HepG2 (cell line): ENCODE results near the gene CLCN1. TPM values are rescaled to one million over a fixed set of nuclear protein-coding genes. Genes with fewer than 3 reads are reported as not detected.

Experiments
- ATM ChIP-seq: fragments of 450-650 bp; IDR thresholded peaks from 2 replicates; pipeline ENCODE4 v1.7.1; 2017; ENCODE audit warnings: mild to moderate bottlenecking, borderline replicate concordance
- CC2D1A ChIP-seq: sonication (generic); formaldehyde crosslinking; IDR thresholded peaks from 2 replicates; pipeline ENCODE4 v1.8.1; 2023; ENCODE audit warnings: mild to moderate bottlenecking, missing genetic modification reagents
- CREM ChIP-seq, 2 experiments: sonication (generic) in 1 of 2; formaldehyde crosslinking in 1 of 2; IDR thresholded peaks; 2 replicates each; pipeline versions ENCODE4 v1.4.0 to v1.6.1; 2016 to 2020; ENCODE audit warnings: antibody characterized with exemption in 1 of 2, mild to moderate bottlenecking in 1 of 2, missing genetic modification reagents in 1 of 2
- ERF ChIP-seq: IDR thresholded peaks from 2 replicates; pipeline ENCODE4 v1.6.1; 2018; ENCODE audit warnings: missing biosample characterization, missing genetic modification reagents
- FLYWCH1 ChIP-seq: sonication (generic); formaldehyde crosslinking; IDR thresholded peaks from 2 replicates; pipeline ENCODE4 v1.8.1; 2023; ENCODE audit warnings: mild to moderate bottlenecking, missing genetic modification reagents
- GZF1 ChIP-seq: sonication (generic); formaldehyde crosslinking; IDR thresholded peaks from 2 replicates; pipeline ENCODE4 v1.5.1; 2020; ENCODE audit warnings: mild to moderate bottlenecking, missing genetic modification reagents
- PAX8 ChIP-seq: sonication (generic); formaldehyde crosslinking; IDR thresholded peaks from 2 replicates; pipeline ENCODE4 v1.8.0; 2022; ENCODE audit warnings: mild to moderate bottlenecking, missing genetic modification reagents, borderline replicate concordance
- PLRG1 ChIP-seq: fragments of 450-650 bp; conservative IDR thresholded peaks from 2 replicates; pipeline ENCODE4 v1.6.1; 2016
- REL ChIP-seq: sonication (generic); formaldehyde crosslinking; conservative IDR thresholded peaks from 2 replicates; pipeline ENCODE4 v1.8.0; 2022; ENCODE audit warnings: mild to moderate bottlenecking, missing genetic modification reagents, moderate library complexity
- SRSF9 ChIP-seq: fragments of 200-400 bp; formaldehyde crosslinking; IDR thresholded peaks from 2 replicates; pipeline ENCODE4 v1.6.1; 2018; ENCODE audit warnings: borderline replicate concordance, mild to moderate bottlenecking, low read depth, low read length; ENCODE audit not compliant: insufficient read depth, poor library complexity, severe bottlenecking
- TEAD2 ChIP-seq: sonication (generic); formaldehyde crosslinking; IDR thresholded peaks from 2 replicates; pipeline ENCODE4 v1.9.0; 2021; ENCODE audit warnings: missing genetic modification reagents
- U2AF2 ChIP-seq: fragments of 200-400 bp; formaldehyde crosslinking; IDR thresholded peaks from 2 replicates; pipeline ENCODE4 v1.6.1; 2017; ENCODE audit warnings: low read depth, mild to moderate bottlenecking, low read length
- ZFP82 ChIP-seq: sonication (generic); formaldehyde crosslinking; IDR thresholded peaks from 2 replicates; pipeline ENCODE4 v1.5.1; 2020; ENCODE audit warnings: mild to moderate bottlenecking, missing genetic modification reagents, borderline replicate concordance
- ZNF350 ChIP-seq: sonication (generic); formaldehyde crosslinking; IDR thresholded peaks from 2 replicates; pipeline ENCODE4 v1.4.0; 2020; ENCODE audit warnings: mild to moderate bottlenecking, low read depth, missing genetic modification reagents, borderline replicate concordance
- ZNF451 ChIP-seq: sonication (generic); formaldehyde crosslinking; IDR thresholded peaks from 2 replicates; pipeline ENCODE4 v1.5.0; 2020; ENCODE audit warnings: mild to moderate bottlenecking, missing genetic modification reagents
- ZNF577 ChIP-seq: sonication (generic); formaldehyde crosslinking; IDR thresholded peaks from 2 replicates; pipeline ENCODE4 v1.4.0; 2020; ENCODE audit warnings: mild to moderate bottlenecking, low read depth, missing genetic modification reagents, borderline replicate concordance
- ZNF790 ChIP-seq: sonication (generic); formaldehyde crosslinking; IDR thresholded peaks from 2 replicates; pipeline ENCODE4 v1.8.0; 2022; ENCODE audit warnings: missing genetic modification reagents, mild to moderate bottlenecking, borderline replicate concordance
- ZZZ3 ChIP-seq: sonication (generic); formaldehyde crosslinking; IDR thresholded peaks from 2 replicates; pipeline ENCODE4 v1.4.0; 2020; ENCODE audit warnings: missing genetic modification reagents, mild to moderate bottlenecking, borderline replicate concordance
- polyA plus RNA-seq, 8 experiments: library from polyadenylated mRNA; depleted of rRNA in 3 of 8; stranded (reverse) in 7 of 8; unstranded in 1 of 8; fragments of >200 nt; fragmentation: Illumina TruSeq in 4 of 8; extraction: Trizol in 4 of 8; gene quantifications; 2 replicates each; pipeline versions ENCODE4 v1.2.1 to v1.2.3, GENCODE V29; 2011 to 2016; ENCODE audit warnings: low read depth in 4 of 8, missing spikeins in 1 of 8, mixed read lengths in 1 of 8; ENCODE audit not compliant: insufficient read depth in 1 of 8
- total RNA-seq, 5 experiments: library from RNA; depleted of rRNA; stranded (reverse); fragments of >200 nt; fragmentation: Illumina TruSeq; extraction: Trizol; gene quantifications; 2 replicates each; pipeline ENCODE4 v1.2.3, GENCODE V29; 2016; ENCODE audit warnings: low read depth in 1 of 5
- TF ChIP-seq, protein P1 (sequence below): sonication (generic); formaldehyde crosslinking; IDR thresholded peaks from 2 replicates; pipeline ENCODE4 v1.8.0; 2022; ENCODE audit warnings: mild to moderate bottlenecking, missing genetic modification reagents, borderline replicate concordance
- TF ChIP-seq, protein P2 (sequence below), 2 experiments: IDR thresholded peaks; 2 replicates each; pipeline ENCODE4 v1.6.1; 2011 to 2012; ENCODE audit warnings: low read length in 2 of 2, borderline replicate concordance in 1 of 2, low read depth in 1 of 2, mild to moderate bottlenecking in 1 of 2, moderate library complexity in 1 of 2
- TF ChIP-seq, protein P3 (sequence below): sonication (generic); formaldehyde crosslinking; IDR thresholded peaks from 2 replicates; pipeline ENCODE4 v1.4.0; 2020; ENCODE audit warnings: mild to moderate bottlenecking, missing genetic modification reagents

The CLCN1 gene
- total and polyA plus RNA-seq, 2 of the 13 experiments (the other 11 are each of a cell fraction or from before 2014, with no cell fraction given) = 0.01 TPM; not detected in 1

DNA sequence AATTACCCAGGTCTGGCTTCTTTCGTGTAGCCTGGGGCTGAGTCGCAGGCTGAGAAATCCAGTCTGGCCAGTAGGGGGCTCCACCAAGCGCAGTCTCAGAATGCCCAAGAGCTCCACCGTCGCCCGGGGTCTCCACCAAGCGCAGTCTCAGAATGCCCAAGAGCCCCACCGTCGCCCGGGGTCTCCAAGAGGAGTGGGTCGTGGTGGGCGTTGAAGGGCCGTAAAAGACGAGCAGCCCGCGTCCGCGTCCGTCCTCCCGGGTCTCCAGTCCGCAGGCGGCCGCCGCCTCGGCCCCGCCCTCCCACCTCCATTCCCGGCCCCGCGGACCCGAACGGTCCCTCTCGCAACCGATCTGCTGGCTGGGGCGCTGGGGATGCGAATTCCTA is 64.3 kb downstream of the CLCN1 start (continued):
- TF ChIP-seq GZF1 (CRISPR knock-in tag) (no peak), ATM (no peak), CC2D1A (CRISPR knock-in tag) (no peak), ZNF577 (no peak), ZNF451 (no peak), SRSF9 (no peak), ZNF350 (CRISPR knock-in tag) (no peak; the same call in 1 of the 2 replicates), CREM (IDR thresholded peaks at IDR 0.05) (no peak), CREM (CRISPR knock-in tag; IDR thresholded peaks at IDR 0.05) (no peak), ERF (CRISPR knock-in tag) (no peak), ZZZ3 (CRISPR knock-in tag) (no peak), PAX8 (CRISPR knock-in tag) (no peak), ZNF790 (CRISPR knock-in tag) (no peak), PLRG1 (no peak), FLYWCH1 (CRISPR knock-in tag) (no peak), TEAD2 (no peak), REL (CRISPR knock-in tag) (no peak), U2AF2 (no peak), ZFP82 (CRISPR knock-in tag) (peak; percentile 81; the same call in 1 of the 2 replicates)
- TF ChIP-seq, protein P1, sequence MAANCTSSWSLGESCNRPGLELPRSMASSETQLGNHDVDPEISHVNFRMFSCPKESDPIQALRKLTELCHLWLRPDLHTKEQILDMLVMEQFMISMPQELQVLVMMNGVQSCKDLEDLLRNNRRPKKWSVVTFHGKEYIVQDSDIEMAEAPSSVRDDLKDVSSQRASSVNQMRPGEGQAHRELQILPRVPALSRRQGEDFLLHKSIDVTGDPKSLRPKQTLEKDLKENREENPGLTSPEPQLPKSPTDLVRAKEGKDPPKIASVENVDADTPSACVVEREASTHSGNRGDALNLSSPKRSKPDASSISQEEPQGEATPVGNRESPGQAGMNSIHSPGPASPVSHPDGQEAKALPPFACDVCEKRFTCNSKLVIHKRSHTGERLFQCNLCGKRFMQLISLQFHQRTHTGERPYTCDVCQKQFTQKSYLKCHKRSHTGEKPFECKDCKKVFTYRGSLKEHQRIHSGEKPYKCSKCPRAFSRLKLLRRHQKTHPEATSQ = no peak
- TF ChIP-seq, protein P2, sequence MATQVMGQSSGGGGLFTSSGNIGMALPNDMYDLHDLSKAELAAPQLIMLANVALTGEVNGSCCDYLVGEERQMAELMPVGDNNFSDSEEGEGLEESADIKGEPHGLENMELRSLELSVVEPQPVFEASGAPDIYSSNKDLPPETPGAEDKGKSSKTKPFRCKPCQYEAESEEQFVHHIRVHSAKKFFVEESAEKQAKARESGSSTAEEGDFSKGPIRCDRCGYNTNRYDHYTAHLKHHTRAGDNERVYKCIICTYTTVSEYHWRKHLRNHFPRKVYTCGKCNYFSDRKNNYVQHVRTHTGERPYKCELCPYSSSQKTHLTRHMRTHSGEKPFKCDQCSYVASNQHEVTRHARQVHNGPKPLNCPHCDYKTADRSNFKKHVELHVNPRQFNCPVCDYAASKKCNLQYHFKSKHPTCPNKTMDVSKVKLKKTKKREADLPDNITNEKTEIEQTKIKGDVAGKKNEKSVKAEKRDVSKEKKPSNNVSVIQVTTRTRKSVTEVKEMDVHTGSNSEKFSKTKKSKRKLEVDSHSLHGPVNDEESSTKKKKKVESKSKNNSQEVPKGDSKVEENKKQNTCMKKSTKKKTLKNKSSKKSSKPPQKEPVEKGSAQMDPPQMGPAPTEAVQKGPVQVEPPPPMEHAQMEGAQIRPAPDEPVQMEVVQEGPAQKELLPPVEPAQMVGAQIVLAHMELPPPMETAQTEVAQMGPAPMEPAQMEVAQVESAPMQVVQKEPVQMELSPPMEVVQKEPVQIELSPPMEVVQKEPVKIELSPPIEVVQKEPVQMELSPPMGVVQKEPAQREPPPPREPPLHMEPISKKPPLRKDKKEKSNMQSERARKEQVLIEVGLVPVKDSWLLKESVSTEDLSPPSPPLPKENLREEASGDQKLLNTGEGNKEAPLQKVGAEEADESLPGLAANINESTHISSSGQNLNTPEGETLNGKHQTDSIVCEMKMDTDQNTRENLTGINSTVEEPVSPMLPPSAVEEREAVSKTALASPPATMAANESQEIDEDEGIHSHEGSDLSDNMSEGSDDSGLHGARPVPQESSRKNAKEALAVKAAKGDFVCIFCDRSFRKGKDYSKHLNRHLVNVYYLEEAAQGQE (IDR thresholded peaks at IDR 0.05; ENCODE audit: borderline replicate concordance in 1 of 2, low read depth in 1 of 2, low read length in 2 of 2) = no peak
- TF ChIP-seq, protein P3, sequence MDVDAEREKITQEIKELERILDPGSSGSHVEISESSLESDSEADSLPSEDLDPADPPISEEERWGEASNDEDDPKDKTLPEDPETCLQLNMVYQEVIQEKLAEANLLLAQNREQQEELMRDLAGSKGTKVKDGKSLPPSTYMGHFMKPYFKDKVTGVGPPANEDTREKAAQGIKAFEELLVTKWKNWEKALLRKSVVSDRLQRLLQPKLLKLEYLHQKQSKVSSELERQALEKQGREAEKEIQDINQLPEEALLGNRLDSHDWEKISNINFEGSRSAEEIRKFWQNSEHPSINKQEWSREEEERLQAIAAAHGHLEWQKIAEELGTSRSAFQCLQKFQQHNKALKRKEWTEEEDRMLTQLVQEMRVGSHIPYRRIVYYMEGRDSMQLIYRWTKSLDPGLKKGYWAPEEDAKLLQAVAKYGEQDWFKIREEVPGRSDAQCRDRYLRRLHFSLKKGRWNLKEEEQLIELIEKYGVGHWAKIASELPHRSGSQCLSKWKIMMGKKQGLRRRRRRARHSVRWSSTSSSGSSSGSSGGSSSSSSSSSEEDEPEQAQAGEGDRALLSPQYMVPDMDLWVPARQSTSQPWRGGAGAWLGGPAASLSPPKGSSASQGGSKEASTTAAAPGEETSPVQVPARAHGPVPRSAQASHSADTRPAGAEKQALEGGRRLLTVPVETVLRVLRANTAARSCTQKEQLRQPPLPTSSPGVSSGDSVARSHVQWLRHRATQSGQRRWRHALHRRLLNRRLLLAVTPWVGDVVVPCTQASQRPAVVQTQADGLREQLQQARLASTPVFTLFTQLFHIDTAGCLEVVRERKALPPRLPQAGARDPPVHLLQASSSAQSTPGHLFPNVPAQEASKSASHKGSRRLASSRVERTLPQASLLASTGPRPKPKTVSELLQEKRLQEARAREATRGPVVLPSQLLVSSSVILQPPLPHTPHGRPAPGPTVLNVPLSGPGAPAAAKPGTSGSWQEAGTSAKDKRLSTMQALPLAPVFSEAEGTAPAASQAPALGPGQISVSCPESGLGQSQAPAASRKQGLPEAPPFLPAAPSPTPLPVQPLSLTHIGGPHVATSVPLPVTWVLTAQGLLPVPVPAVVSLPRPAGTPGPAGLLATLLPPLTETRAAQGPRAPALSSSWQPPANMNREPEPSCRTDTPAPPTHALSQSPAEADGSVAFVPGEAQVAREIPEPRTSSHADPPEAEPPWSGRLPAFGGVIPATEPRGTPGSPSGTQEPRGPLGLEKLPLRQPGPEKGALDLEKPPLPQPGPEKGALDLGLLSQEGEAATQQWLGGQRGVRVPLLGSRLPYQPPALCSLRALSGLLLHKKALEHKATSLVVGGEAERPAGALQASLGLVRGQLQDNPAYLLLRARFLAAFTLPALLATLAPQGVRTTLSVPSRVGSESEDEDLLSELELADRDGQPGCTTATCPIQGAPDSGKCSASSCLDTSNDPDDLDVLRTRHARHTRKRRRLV = no peak
